HepG2 (cell line): ENCODE results near the gene CA10. TPM values are rescaled to one million over a fixed set of nuclear protein-coding genes. Genes with fewer than 3 reads are reported as not detected.

Experiments
- ATAC-seq: fragments of 200-7000 bp; cut with Tn5 transposase; 3 replicates; pipeline ENCODE4 v1.9.1; 2020; ENCODE audit warnings: mild to moderate bottlenecking, moderate library complexity
- BruUV-seq: library from RNA; stranded (reverse); fragments of 400-500 nt; replicated peaks from 2 replicates; lab custom pipeline; 2021; lab: Mats Ljungman, UMichigan
- CTCF ChIA-PET: fragments of 300-600 bp; formaldehyde crosslinking; extraction: SDS; loops from one replicate; lab custom pipeline; 2021; ENCODE audit warnings: low total read pairs, inconsistent platforms, low intra/inter-chr PET ratio; lab: Yijun Ruan, JAX
- POLR2A ChIA-PET: fragments of 350-600 bp; sonication (Branson Sonifier 250); formaldehyde crosslinking; loops from one replicate; lab custom pipeline; 2020; ENCODE audit warnings: antibody characterized with exemption, inconsistent platforms; lab: Yijun Ruan, JAX
- DNase-seq: peaks from one replicate; pipeline ENCODE4 v3.0.0-alpha.2; 2015; ENCODE audit warnings: low spot score
- FAIRE-seq: peaks from 3 replicates; lab custom pipeline; 2011; peaks lifted over from hg19 to GRCh38; lab: Jason Lieb, UNC
- H2AFZ ChIP-seq: one replicate; pipeline ENCODE4 v1.6.1; 2011; ENCODE audit warnings: low read length, inconsistent platforms
- H3K27ac ChIP-seq: fragments of 300-600 bp; 3 replicates; pipeline ENCODE4 v1.8.0; 2011; ENCODE audit warnings: mixed run types, mild to moderate bottlenecking, mixed read lengths, low read length, inconsistent platforms; ENCODE audit not compliant: insufficient read depth; ENCODE audit errors: extremely low read length
- H3K27me3 ChIP-seq, 2 experiments: fragments of 200-600 bp in 1 of 2; 2 replicates in 1 of 2; 3 replicates in 1 of 2; pipeline versions ENCODE4 v1.6.0 to v1.8.0; 2011; ENCODE audit warnings: low read length in 2 of 2, mild to moderate bottlenecking in 2 of 2, moderate library complexity in 2 of 2, inconsistent platforms in 1 of 2; ENCODE audit not compliant: insufficient read depth in 2 of 2, control insufficient read depth in 1 of 2
- H3K36me3 ChIP-seq, 2 experiments: fragments of 200-600 bp in 1 of 2; replicated peaks in 1 of 2; 2 replicates in 1 of 2; 3 replicates in 1 of 2; pipeline versions ENCODE4 v1.5.1 to v1.8.0; 2011; ENCODE audit warnings: low read length in 2 of 2, inconsistent platforms in 1 of 2; ENCODE audit not compliant: insufficient read depth in 2 of 2, control insufficient read depth in 1 of 2
- H3K4me1 ChIP-seq: 2 replicates; pipeline ENCODE4 v1.5.1; 2012; ENCODE audit warnings: low read length, inconsistent platforms; ENCODE audit not compliant: insufficient read depth
- H3K4me2 ChIP-seq: 2 replicates; pipeline ENCODE4 v1.6.0; 2011; ENCODE audit warnings: low read depth, low read length, inconsistent platforms
- H3K4me3 ChIP-seq, 3 experiments: fragments of 200-600 bp in 1 of 3; sonication (generic), shearing (Covaris generic) in 1 of 3; replicated peaks in 1 of 3; 2 replicates each; pipeline ENCODE4 v1.5.1; 2011 to 2016; ENCODE audit warnings: low read length in 3 of 3, inconsistent platforms in 2 of 3, low read depth in 2 of 3, mild to moderate bottlenecking in 2 of 3, control low read depth in 1 of 3, mixed read lengths in 1 of 3; ENCODE audit not compliant: insufficient read depth in 1 of 3
- H3K79me2 ChIP-seq: one replicate; pipeline ENCODE4 v1.6.1; 2011; ENCODE audit warnings: low read length, inconsistent platforms; ENCODE audit not compliant: insufficient read depth
- H3K9ac ChIP-seq: 2 replicates; pipeline ENCODE4 v1.6.0; 2011; ENCODE audit warnings: mild to moderate bottlenecking, low read depth, low read length, inconsistent platforms; ENCODE audit not compliant: insufficient read depth
- H3K9me3 ChIP-seq: 2 replicates; pipeline ENCODE4 v1.5.1; 2012; ENCODE audit warnings: mild to moderate bottlenecking, low read length
- H4K20me1 ChIP-seq: 2 replicates; pipeline ENCODE4 v1.6.0; 2011; ENCODE audit warnings: inconsistent platforms, mild to moderate bottlenecking, low read length, moderate library complexity; ENCODE audit not compliant: insufficient read depth
- GABPA ChIP-seq, 2 experiments: IDR thresholded peaks; 2 replicates each; pipeline ENCODE4 v1.6.1; 2011 to 2016; ENCODE audit warnings: low read depth in 2 of 2, low read length in 1 of 2, missing biosample characterization in 1 of 2, missing genetic modification characterization in 1 of 2
- HMG20A ChIP-seq: IDR thresholded peaks from 2 replicates; pipeline ENCODE4 v1.6.1; 2016; ENCODE audit warnings: borderline replicate concordance
- IRX3 ChIP-seq: sonication (generic); formaldehyde crosslinking; IDR thresholded peaks from 2 replicates; pipeline ENCODE4 v1.8.1; 2023; ENCODE audit warnings: mild to moderate bottlenecking, low read depth, missing genetic modification reagents, borderline replicate concordance
- KAT2B ChIP-seq: fragments of 150-350 bp; IDR thresholded peaks from 2 replicates; pipeline ENCODE4 v1.6.1; 2014; ENCODE audit warnings: low read depth, low read length, borderline replicate concordance
- MNT ChIP-seq: fragments of 450-650 bp; IDR thresholded peaks from 2 replicates; pipeline ENCODE4 v1.6.1; 2016
- SIN3A ChIP-seq: IDR thresholded peaks from 2 replicates; pipeline ENCODE4 v1.6.1; 2011; ENCODE audit warnings: low read depth, mild to moderate bottlenecking, control low read depth, low read length, borderline replicate concordance
- ZNF24 ChIP-seq: fragments of 450-650 bp; IDR thresholded peaks from 2 replicates; pipeline ENCODE4 v1.6.1; 2017; ENCODE audit warnings: antibody characterized with exemption, mild to moderate bottlenecking
- ZNF629 ChIP-seq: sonication (generic); formaldehyde crosslinking; conservative IDR thresholded peaks from 2 replicates; pipeline ENCODE4 v1.5.0; 2020; ENCODE audit warnings: missing genetic modification reagents
- ZNF782 ChIP-seq: sonication (generic); formaldehyde crosslinking; IDR thresholded peaks from 2 replicates; pipeline ENCODE4 v1.4.0; 2020; ENCODE audit warnings: missing genetic modification reagents, mild to moderate bottlenecking, borderline replicate concordance
- ZSCAN31 ChIP-seq: sonication (generic); formaldehyde crosslinking; IDR thresholded peaks from 2 replicates; pipeline ENCODE4 v1.5.0; 2020; ENCODE audit warnings: low read depth, mild to moderate bottlenecking, missing genetic modification reagents
- WGBS: methylation state at CpG from one replicate; pipeline ENCODE4 v1.1.6; 2017; ENCODE audit warnings: low lambda C conversion rate; 5-methylcytosine and 5-hydroxymethylcytosine counted together
- in situ Hi-C: cut with HindIII; loops from 2 replicates; pipeline ENCODE4 v1.10.0; 2017; ENCODE audit warnings: low pct_unique_long_range_greater_than_20kb; ENCODE audit not compliant: extremely low pct_ligation_motif_present
- intact Hi-C: fragments of 100-400 bp; cut with micrococcal nuclease; formaldehyde crosslinking; loops from one replicate; pipeline ENCODE4 v1.10.0; 2022; ENCODE audit not compliant: unreplicated experiment
- polyA plus RNA-seq, 8 experiments: library from polyadenylated mRNA; depleted of rRNA in 3 of 8; stranded (reverse) in 7 of 8; unstranded in 1 of 8; fragments of >200 nt; fragmentation: Illumina TruSeq in 4 of 8; extraction: Trizol in 4 of 8; gene quantifications; 2 replicates each; pipeline versions ENCODE4 v1.2.1 to v1.2.3, GENCODE V29; 2011 to 2016; ENCODE audit warnings: low read depth in 4 of 8, missing spikeins in 1 of 8, mixed read lengths in 1 of 8; ENCODE audit not compliant: insufficient read depth in 1 of 8
- total RNA-seq, 5 experiments: library from RNA; depleted of rRNA; stranded (reverse); fragments of >200 nt; fragmentation: Illumina TruSeq; extraction: Trizol; gene quantifications; 2 replicates each; pipeline ENCODE4 v1.2.3, GENCODE V29; 2016; ENCODE audit warnings: low read depth in 1 of 5

The CA10 gene
- total and polyA plus RNA-seq, 2 of the 13 experiments (the other 11 are each of a cell fraction or from before 2014, with no cell fraction given), result not detected

- ChIA-PET POLR2A (no interaction called here), CTCF (no interaction called here)
- H3K27me3 ChIP-seq, result no peaks in the 10 kb centered on the region
- intact Hi-C loops, result no loop called here
- no peak for ATAC-seq
- H4K20me1 ChIP-seq, result no peaks in the 10 kb centered on the region
- no peaks in the 10 kb centered on the region for H3K36me3 ChIP-seq
- H2AFZ ChIP-seq, result no peak overlapping the region
- H3K9me3 ChIP-seq, result no peaks in the 10 kb centered on the region
- no peak overlapping the region for H3K27ac ChIP-seq
- H3K9ac ChIP-seq, result no peak overlapping the region
- 40% methylated on average over 5 of the region's 5 CpGs for WGBS
- H3K4me2 ChIP-seq, result no peak overlapping the region
- DNase-seq, result no peak
- BruUV-seq, result no TSS peak
- no peak for TF ChIP-seq KAT2B
- TF ChIP-seq SIN3A, result no peak
- TF ChIP-seq ZNF24, result no peak
- peak; percentile 72 for TF ChIP-seq MNT
- no peak for TF ChIP-seq HMG20A (CRISPR knock-in tag)
- TF ChIP-seq ZNF782 (CRISPR knock-in tag), result no peak
- TF ChIP-seq ZSCAN31 (CRISPR knock-in tag), result no peak
- TF ChIP-seq GABPA (IDR thresholded peaks at IDR 0.05; ENCODE audit: low read depth, low read length), result no peak
- TF ChIP-seq GABPA (CRISPR knock-in tag; IDR thresholded peaks at IDR 0.05; ENCODE audit: low read depth), result peak; percentile 40
- TF ChIP-seq IRX3 (CRISPR knock-in tag), result no peak
- TF ChIP-seq ZNF629 (CRISPR knock-in tag), result no peak
- in situ Hi-C loops, result no loop called here
- H3K79me2 ChIP-seq, result no peaks in the 10 kb centered on the region
- no peak overlapping the region for H3K4me3 ChIP-seq
- FAIRE-seq, result no peak
- H3K4me1 ChIP-seq, result no peaks in the 10 kb centered on the region
Observed at GRCh38 chr17:51740531-51740930, 418.0 kb downstream of the CA10 start.
